ENCODE data around the gene ZNF428. TPM values are rescaled to one million over a fixed set of nuclear protein-coding genes. Genes with fewer than 3 reads are reported as not detected.

ZNF428 gene
- total and polyA plus RNA-seq, 2 experiments from 2014 or later: 40.2 to 74.9 TPM

GRCh38 chr19:43598445-43599240, 20.8 kb downstream of the ZNF428 start:
- Histone ChIP-seq H4K20me1 (ENCODE audit: insufficient read depth, poor library complexity, severe bottlenecking) (peaks cover 6% of the 10 kb centered on the region), H3K4me1 (ENCODE audit: insufficient read depth) (peaks cover 15% of the 10 kb centered on the region), H3K27me3 (no peaks in the 10 kb centered on the region), H3K4me3 (no peak overlapping the region), H3K27ac (no peak overlapping the region), H3K4me2 (no peak overlapping the region), H2AFZ (no peak overlapping the region), H3K79me2 (peaks cover 42% of the 10 kb centered on the region), H3K9me3 (ENCODE audit: low read depth) (no peaks in the 10 kb centered on the region), H3K36me3 (replicated peaks; ENCODE audit: insufficient read depth, low read depth) (no peaks in the 10 kb centered on the region), H3K9me2 (replicated peaks; ENCODE audit: insufficient read depth) (no peaks in the 10 kb centered on the region)
- DNase-seq (ENCODE audit: low spot score): no peak
- 95% methylated on average over 19 of the region's 19 CpGs for WGBS (ENCODE audit: low lambda C conversion rate, missing lambda C conversion rate)
- TF ChIP-seq EZH2 (IDR thresholded peaks at IDR 0.05; ENCODE audit: borderline replicate concordance): no peak
- TF ChIP-seq EZH2phosphoT487 (IDR thresholded peaks at IDR 0.05; ENCODE audit: low read depth, severe bottlenecking, unreplicated experiment): no peak
- TF ChIP-seq, protein P1, sequence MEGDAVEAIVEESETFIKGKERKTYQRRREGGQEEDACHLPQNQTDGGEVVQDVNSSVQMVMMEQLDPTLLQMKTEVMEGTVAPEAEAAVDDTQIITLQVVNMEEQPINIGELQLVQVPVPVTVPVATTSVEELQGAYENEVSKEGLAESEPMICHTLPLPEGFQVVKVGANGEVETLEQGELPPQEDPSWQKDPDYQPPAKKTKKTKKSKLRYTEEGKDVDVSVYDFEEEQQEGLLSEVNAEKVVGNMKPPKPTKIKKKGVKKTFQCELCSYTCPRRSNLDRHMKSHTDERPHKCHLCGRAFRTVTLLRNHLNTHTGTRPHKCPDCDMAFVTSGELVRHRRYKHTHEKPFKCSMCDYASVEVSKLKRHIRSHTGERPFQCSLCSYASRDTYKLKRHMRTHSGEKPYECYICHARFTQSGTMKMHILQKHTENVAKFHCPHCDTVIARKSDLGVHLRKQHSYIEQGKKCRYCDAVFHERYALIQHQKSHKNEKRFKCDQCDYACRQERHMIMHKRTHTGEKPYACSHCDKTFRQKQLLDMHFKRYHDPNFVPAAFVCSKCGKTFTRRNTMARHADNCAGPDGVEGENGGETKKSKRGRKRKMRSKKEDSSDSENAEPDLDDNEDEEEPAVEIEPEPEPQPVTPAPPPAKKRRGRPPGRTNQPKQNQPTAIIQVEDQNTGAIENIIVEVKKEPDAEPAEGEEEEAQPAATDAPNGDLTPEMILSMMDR (IDR thresholded peaks at IDR 0.05; ENCODE audit: poor library complexity): no peak

GRCh38 chr19:43597876-43598275, 21.6 kb downstream of the ZNF428 start:
- TF ChIP-seq EZH2 (IDR thresholded peaks at IDR 0.05; ENCODE audit: borderline replicate concordance): no peak
- no peak for TF ChIP-seq EZH2phosphoT487 (IDR thresholded peaks at IDR 0.05; ENCODE audit: low read depth, severe bottlenecking, unreplicated experiment)
- TF ChIP-seq, protein P1 (IDR thresholded peaks at IDR 0.05; ENCODE audit: poor library complexity): no peak
- H3K4me2 ChIP-seq: peak overlapping the region; percentile 95
- peaks cover 15% of the 10 kb centered on the region for H3K4me1 ChIP-seq (ENCODE audit: insufficient read depth)
- H4K20me1 ChIP-seq (ENCODE audit: insufficient read depth, poor library complexity, severe bottlenecking): peaks cover 6% of the 10 kb centered on the region
- no peak for DNase-seq (ENCODE audit: low spot score)
- peak overlapping the region; percentile 97 for H3K27ac ChIP-seq
- no peak overlapping the region for H2AFZ ChIP-seq
- no peaks in the 10 kb centered on the region for H3K9me3 ChIP-seq (ENCODE audit: low read depth)
- H3K79me2 ChIP-seq: peaks cover 50% of the 10 kb centered on the region
- H3K9me2 ChIP-seq (replicated peaks; ENCODE audit: insufficient read depth): no peaks in the 10 kb centered on the region
- no peaks in the 10 kb centered on the region for H3K36me3 ChIP-seq (replicated peaks; ENCODE audit: insufficient read depth, low read depth)
- H3K27me3 ChIP-seq: no peaks in the 10 kb centered on the region
- no peak overlapping the region for H3K4me3 ChIP-seq
- 80% methylated on average over 5 of the region's 5 CpGs for WGBS (ENCODE audit: low lambda C conversion rate, missing lambda C conversion rate)

GRCh38 chr19:43596842-43597461, 22.5 kb downstream of the ZNF428 start:
- H3K4me2 ChIP-seq: peak overlapping the region; percentile 95
- no peaks in the 10 kb centered on the region for H3K9me3 ChIP-seq (ENCODE audit: low read depth)
- WGBS (ENCODE audit: low lambda C conversion rate, missing lambda C conversion rate): 45% methylated on average over 7 of the region's 7 CpGs
- H3K27me3 ChIP-seq: no peaks in the 10 kb centered on the region
- peak overlapping the region; percentile 50 for H3K4me3 ChIP-seq
- no peak for DNase-seq (ENCODE audit: low spot score)
- TF ChIP-seq EZH2 (IDR thresholded peaks at IDR 0.05; ENCODE audit: borderline replicate concordance): no peak
- no peak for TF ChIP-seq EZH2phosphoT487 (IDR thresholded peaks at IDR 0.05; ENCODE audit: low read depth, severe bottlenecking, unreplicated experiment)
- TF ChIP-seq, protein P1 (IDR thresholded peaks at IDR 0.05; ENCODE audit: poor library complexity): no peak
- H2AFZ ChIP-seq: peak overlapping the region; percentile 38
- H3K4me1 ChIP-seq (ENCODE audit: insufficient read depth): peaks cover 15% of the 10 kb centered on the region
- H3K79me2 ChIP-seq: peaks cover 57% of the 10 kb centered on the region
- peak overlapping the region; percentile 97 for H3K27ac ChIP-seq
- no peaks in the 10 kb centered on the region for H3K36me3 ChIP-seq (replicated peaks; ENCODE audit: insufficient read depth, low read depth)
- H4K20me1 ChIP-seq (ENCODE audit: insufficient read depth, poor library complexity, severe bottlenecking): peaks cover 6% of the 10 kb centered on the region
- no peaks in the 10 kb centered on the region for H3K9me2 ChIP-seq (replicated peaks; ENCODE audit: insufficient read depth)
